Activated T-helper 2 cell treated with anti-CD3 and anti-CD28 coated beads, Interferon-gamma antibody, Interleukin-2, Interleukin-4, amounts not matched to agents 10 μg/mL and 5 μg/mL and 100 μg/mL, durations not matched to agents 14 hours and 24 hours and 36 hours (primary cell): Measurements from ENCODE around the gene POLN. TPM values are rescaled to one million over a fixed set of nuclear protein-coding genes. Genes with fewer than 3 reads are reported as not detected.

Experiments used
- DNase-seq: peaks from one replicate; pipeline ENCODE4 v3.0.0; 2021; ENCODE audit warnings: low spot score
- H3K27ac Mint-ChIP-seq: one replicate; pipeline ENCODE4 v1.8.0; 2021; ENCODE audit warnings: mixed read lengths
- H3K27me3 Mint-ChIP-seq: one replicate; pipeline ENCODE4 v1.8.0; 2021; ENCODE audit warnings: low read depth, mixed read lengths
- H3K36me3 Mint-ChIP-seq: one replicate; pipeline ENCODE4 v1.8.0; 2021; ENCODE audit warnings: low read depth, mixed read lengths
- H3K4me1 Mint-ChIP-seq: one replicate; pipeline ENCODE4 v1.8.0; 2021; ENCODE audit warnings: low read depth, mixed read lengths
- H3K4me3 Mint-ChIP-seq: one replicate; pipeline ENCODE4 v1.8.0; 2021; ENCODE audit warnings: low read depth, mild to moderate bottlenecking, moderate library complexity, mixed read lengths
- H3K9me3 Mint-ChIP-seq: one replicate; pipeline ENCODE4 v1.8.0; 2021; ENCODE audit warnings: mixed read lengths
- intact Hi-C: fragments of 100-400 bp; cut with micrococcal nuclease; formaldehyde crosslinking; loops from one replicate; pipeline ENCODE4 v1.15.1; 2023
- total RNA-seq: library from RNA; stranded (reverse); gene quantifications from 2 replicates; pipeline ENCODE4 v1.2.3, GENCODE V29; 2022

The POLN gene
- total RNA-seq, 1 donor from 2014 or later = 1.4 TPM

GRCh38 chr4:2249526-2250356 is 7.8 kb upstream of the POLN start:
- Mint-ChIP-seq H3K27me3 (no peaks in the 10 kb centered on the region), H3K9me3 (no peaks in the 10 kb centered on the region), H3K27ac (no peak overlapping the region), H3K36me3 (no peaks in the 10 kb centered on the region), H3K4me3 (no peak overlapping the region), H3K4me1 (peaks cover 3% of the 10 kb centered on the region)
- peak; percentile 7 for DNase-seq
- intact Hi-C loops = no loop called here

- no peaks in the 10 kb centered on the region for H3K36me3 Mint-ChIP-seq
- peaks cover under 1% of the 10 kb centered on the region for H3K27me3 Mint-ChIP-seq
- no peaks in the 10 kb centered on the region for H3K9me3 Mint-ChIP-seq
- intact Hi-C loops = no loop called here
- no peak overlapping the region for H3K4me3 Mint-ChIP-seq
- H3K4me1 Mint-ChIP-seq = peaks cover 5% of the 10 kb centered on the region
- peak; percentile 6 for DNase-seq
- no peak overlapping the region for H3K27ac Mint-ChIP-seq
Observed at GRCh38 chr4:2248821-2249261, 6.9 kb upstream of the POLN start.

- no peaks in the 10 kb centered on the region for H3K9me3 Mint-ChIP-seq
- intact Hi-C loops = no loop called here
- H3K36me3 Mint-ChIP-seq = no peaks in the 10 kb centered on the region
- no peak overlapping the region for H3K4me3 Mint-ChIP-seq
- H3K4me1 Mint-ChIP-seq = peaks cover 11% of the 10 kb centered on the region
- no peak overlapping the region for H3K27ac Mint-ChIP-seq
- H3K27me3 Mint-ChIP-seq = peaks cover 3% of the 10 kb centered on the region
- DNase-seq = no peak
Observed at GRCh38 chr4:2248044-2248780, 6.3 kb upstream of the POLN start.

- Mint-ChIP-seq H3K4me1 (peaks cover 13% of the 10 kb centered on the region), H3K9me3 (no peaks in the 10 kb centered on the region), H3K36me3 (no peaks in the 10 kb centered on the region), H3K4me3 (no peak overlapping the region), H3K27ac (no peak overlapping the region), H3K27me3 (peaks cover 3% of the 10 kb centered on the region)
- DNase-seq = no peak
- intact Hi-C loops = no loop called here
Observed at GRCh38 chr4:2247128-2248043, 5.5 kb upstream of the POLN start.

- intact Hi-C loops = no loop called here
- Mint-ChIP-seq H3K27me3 (peaks cover 3% of the 10 kb centered on the region), H3K4me3 (no peak overlapping the region), H3K4me1 (peaks cover 14% of the 10 kb centered on the region), H3K36me3 (no peaks in the 10 kb centered on the region), H3K9me3 (no peaks in the 10 kb centered on the region), H3K27ac (no peak overlapping the region)
- no peak for DNase-seq
Observed at GRCh38 chr4:2246384-2247127, 4.6 kb upstream of the POLN start.

GRCh38 chr4:2245787-2246275 is 3.9 kb upstream of the POLN start:
- Mint-ChIP-seq H3K4me3 (no peak overlapping the region), H3K27me3 (peaks cover 3% of the 10 kb centered on the region), H3K36me3 (peaks cover under 1% of the 10 kb centered on the region), H3K4me1 (peaks cover 16% of the 10 kb centered on the region), H3K27ac (no peak overlapping the region), H3K9me3 (no peaks in the 10 kb centered on the region)
- intact Hi-C loops = no loop called here
- no peak for DNase-seq

- Mint-ChIP-seq H3K36me3 (peaks cover 7% of the 10 kb centered on the region), H3K27ac (no peak overlapping the region), H3K9me3 (no peaks in the 10 kb centered on the region), H3K4me3 (no peak overlapping the region), H3K4me1 (peaks cover 22% of the 10 kb centered on the region), H3K27me3 (peaks cover 3% of the 10 kb centered on the region)
- no peak for DNase-seq
- intact Hi-C loops = no loop called here
Observed at GRCh38 chr4:2245057-2245786, 3.3 kb upstream of the POLN start.

- no peak for DNase-seq
- Mint-ChIP-seq H3K9me3 (no peaks in the 10 kb centered on the region), H3K4me1 (peaks cover 33% of the 10 kb centered on the region), H3K36me3 (peaks cover 17% of the 10 kb centered on the region), H3K27ac (peak overlapping the region; percentile 2), H3K4me3 (no peak overlapping the region), H3K27me3 (peaks cover 3% of the 10 kb centered on the region)
- intact Hi-C loops = loop anchor here (2.0 kb wide), 1 partner anchor 523 kb away; the partner anchor contains the start of genes TACC3 and TMEM129
Observed at GRCh38 chr4:2243681-2244380, 1.9 kb upstream of the POLN start.

- Mint-ChIP-seq H3K4me3 (peak overlapping the region; percentile 91), H3K27me3 (peaks cover 3% of the 10 kb centered on the region), H3K36me3 (peaks cover 38% of the 10 kb centered on the region), H3K4me1 (peaks cover 52% of the 10 kb centered on the region), H3K27ac (peak overlapping the region; percentile 80), H3K9me3 (no peaks in the 10 kb centered on the region)
- peak; percentile 7 for DNase-seq
- intact Hi-C loops = no loop called here
Observed at GRCh38 chr4:2241003-2241402, 918 bp downstream of the POLN start.

- H3K36me3 Mint-ChIP-seq = peaks cover 66% of the 10 kb centered on the region
- peak overlapping the region; percentile 37 for H3K4me3 Mint-ChIP-seq
- H3K27me3 Mint-ChIP-seq = no peaks in the 10 kb centered on the region
- intact Hi-C loops = no loop called here
- H3K9me3 Mint-ChIP-seq = no peaks in the 10 kb centered on the region
- no peak for DNase-seq
- H3K4me1 Mint-ChIP-seq = peaks cover 52% of the 10 kb centered on the region
- no peak overlapping the region for H3K27ac Mint-ChIP-seq
Observed at GRCh38 chr4:2236944-2237666, 4.8 kb downstream of the POLN start.
